OCI-LY3 (cell line): ENCODE results near the gene POLD4.

ENCODE experiments used
- H2AFZ ChIP-seq: fragments of 200-600, 300-600 bp; shearing (Covaris generic); 2 replicates; pipeline ENCODE4 v1.6.0; 2014; ENCODE audit warnings: antibody characterized with exemption, low read depth, low read length
- H3K27ac ChIP-seq: fragments of 200-600, 300-600 bp; sonication (generic); 2 replicates; pipeline ENCODE4 v1.5.1; 2014; ENCODE audit warnings: mild to moderate bottlenecking, low read length, moderate library complexity, mixed read lengths
- H3K27me3 ChIP-seq: fragments of 200-600, 300-600 bp; sonication (generic); 2 replicates; pipeline ENCODE4 v1.6.1; 2014; ENCODE audit warnings: low read depth, low read length, mixed read lengths
- H3K36me3 ChIP-seq: fragments of 200-600, 300-600 bp; sonication (generic); replicated peaks from 2 replicates; pipeline ENCODE3; 2014; ENCODE audit warnings: low read depth, low read length, mixed read lengths
- H3K4me1 ChIP-seq: fragments of 300-600, 200-600 bp; sonication (generic); 2 replicates; pipeline ENCODE4 v1.6.1; 2014; ENCODE audit warnings: low read length, mixed read lengths
- H3K4me2 ChIP-seq: fragments of 200-600, 300-600 bp; sonication (generic); 2 replicates; pipeline ENCODE4 v1.6.1; 2014; ENCODE audit warnings: low read length, mixed read lengths
- H3K4me3 ChIP-seq: fragments of 300-600, 200-600 bp; sonication (generic); 2 replicates; pipeline ENCODE4 v1.5.1; 2014; ENCODE audit warnings: antibody characterized with exemption, mild to moderate bottlenecking, low read length, moderate library complexity
- H3K79me2 ChIP-seq: fragments of 300-600, 200-600 bp; shearing (Covaris generic); 2 replicates; pipeline ENCODE4 v1.6.1; 2014; ENCODE audit warnings: mild to moderate bottlenecking, low read length, mixed read lengths
- H3K9ac ChIP-seq: fragments of 300-600, 200-600 bp; shearing (Covaris generic); 2 replicates; pipeline ENCODE4 v1.6.0; 2014; ENCODE audit warnings: mild to moderate bottlenecking, low read length, moderate library complexity
- H3K9me3 ChIP-seq: fragments of 200-600, 300-600 bp; shearing (Covaris generic); 2 replicates; pipeline ENCODE4 v1.6.1; 2014; ENCODE audit warnings: low read length, mixed read lengths; ENCODE audit not compliant: insufficient read depth
- H4K20me1 ChIP-seq: fragments of 200-600, 300-600 bp; sonication (generic); 2 replicates; pipeline ENCODE4 v1.6.1; 2016; ENCODE audit warnings: low read length, mixed read lengths; ENCODE audit not compliant: insufficient read depth
- CTCF ChIP-seq: fragments of 200-600, 300-600 bp; sonication (generic); IDR thresholded peaks from 2 replicates; pipeline ENCODE4 v1.5.1; 2014; ENCODE audit warnings: antibody characterized with exemption, low read length, low read depth
- EZH2phosphoT487 ChIP-seq: fragments of 200-600 bp; shearing (Covaris generic); IDR thresholded peaks from 2 replicates; pipeline ENCODE4 v1.6.1; 2018; ENCODE audit warnings: antibody characterized with exemption, mixed run types, low read depth

Gene POLD4

GRCh38 chr11:67369275-67369674 lies 15.9 kb upstream of the POLD4 start:
- H3K79me2 ChIP-seq = peaks cover 32% of the 10 kb centered on the region
- no peak overlapping the region for H3K9ac ChIP-seq
- peaks cover 8% of the 10 kb centered on the region for H3K36me3 ChIP-seq
- TF ChIP-seq EZH2phosphoT487 = no peak
- no peak for TF ChIP-seq CTCF
- H3K4me3 ChIP-seq = no peak overlapping the region
- H4K20me1 ChIP-seq = peaks cover 10% of the 10 kb centered on the region; the same call in 1 of the 2 replicates
- no peak overlapping the region for H3K4me2 ChIP-seq
- no peak overlapping the region for H2AFZ ChIP-seq
- no peaks in the 10 kb centered on the region for H3K27me3 ChIP-seq
- H3K27ac ChIP-seq = no peak overlapping the region
- peaks cover 17% of the 10 kb centered on the region for H3K4me1 ChIP-seq
- H3K9me3 ChIP-seq = no peaks in the 10 kb centered on the region

GRCh38 chr11:67368621-67369020 lies 15.3 kb upstream of the POLD4 start:
- Histone ChIP-seq H3K79me2 (peaks cover 29% of the 10 kb centered on the region), H3K36me3 (peaks cover 8% of the 10 kb centered on the region), H3K9ac (no peak overlapping the region), H3K9me3 (no peaks in the 10 kb centered on the region), H3K4me2 (no peak overlapping the region), H4K20me1 (peaks cover 10% of the 10 kb centered on the region; the same call in 1 of the 2 replicates), H3K27ac (no peak overlapping the region), H3K4me1 (peaks cover 13% of the 10 kb centered on the region), H3K27me3 (no peaks in the 10 kb centered on the region), H3K4me3 (no peak overlapping the region), H2AFZ (no peak overlapping the region)
- TF ChIP-seq EZH2phosphoT487 (no peak), CTCF (no peak)

- Histone ChIP-seq H3K79me2 (peaks cover 23% of the 10 kb centered on the region), H3K4me1 (peaks cover 13% of the 10 kb centered on the region), H3K9ac (no peak overlapping the region), H3K4me2 (no peak overlapping the region), H3K36me3 (peaks cover 8% of the 10 kb centered on the region), H3K27ac (no peak overlapping the region), H3K27me3 (no peaks in the 10 kb centered on the region), H4K20me1 (peaks cover 10% of the 10 kb centered on the region; the same call in 1 of the 2 replicates), H3K4me3 (no peak overlapping the region), H2AFZ (no peak overlapping the region), H3K9me3 (no peaks in the 10 kb centered on the region)
- TF ChIP-seq CTCF (no peak), EZH2phosphoT487 (no peak)
Measured at GRCh38 chr11:67367761-67368227, 14.4 kb upstream of the POLD4 start.

GRCh38 chr11:67366961-67367760 lies 13.8 kb upstream of the POLD4 start:
- Histone ChIP-seq H4K20me1 (peaks cover 10% of the 10 kb centered on the region; the same call in 1 of the 2 replicates), H3K4me2 (no peak overlapping the region), H3K27me3 (no peaks in the 10 kb centered on the region), H3K4me1 (peaks cover 12% of the 10 kb centered on the region), H3K79me2 (peaks cover 22% of the 10 kb centered on the region), H3K9me3 (no peaks in the 10 kb centered on the region), H3K36me3 (peaks cover 8% of the 10 kb centered on the region), H3K9ac (no peak overlapping the region), H2AFZ (no peak overlapping the region), H3K4me3 (no peak overlapping the region), H3K27ac (no peak overlapping the region)
- TF ChIP-seq EZH2phosphoT487 (no peak), CTCF (no peak)
